ENCODE measurements around the gene NNAT. TPM values are rescaled to one million over a fixed set of nuclear protein-coding genes. Genes with fewer than 3 reads are reported as not detected.
A peak's percentile ranks its signal among the peaks of the same experiment; 100 is the strongest.

Gene NNAT
- total and polyA plus RNA-seq, 5 donors from 2014 or later = not detected

DNA sequence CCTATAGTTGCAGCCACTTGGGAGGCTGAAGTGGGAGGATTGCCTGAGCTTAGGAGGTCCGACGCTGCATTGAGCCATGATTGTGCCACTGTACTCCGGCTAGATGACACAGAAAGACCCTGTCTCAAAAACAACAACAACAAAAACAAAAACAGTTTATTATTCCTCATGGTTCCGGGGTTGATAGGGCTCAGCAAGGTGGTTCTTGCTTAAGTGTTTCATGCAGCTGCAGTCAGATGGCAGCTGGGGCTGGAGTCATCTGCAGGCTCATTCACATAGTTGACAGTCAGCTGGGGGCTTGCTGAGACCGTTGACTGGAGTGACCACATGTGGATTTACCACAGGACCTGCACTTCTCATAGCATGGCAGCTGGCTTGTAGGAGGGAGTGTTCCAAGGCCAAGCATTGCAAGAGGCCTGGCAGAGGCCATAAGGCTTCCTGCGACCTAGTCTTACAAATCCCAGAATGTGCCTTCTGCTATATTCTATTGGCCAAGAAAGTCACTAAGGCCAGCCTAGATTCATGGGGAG lies 28.9 kb upstream of the NNAT start:
- ATAC-seq (ENCODE audit: low read depth in 2 of 2) = no peak
- Mint-ChIP-seq H3K27me3 (no peaks in the 10 kb centered on the region), H3K9me3 (peaks cover 0 to 2% (median 0%) of the 10 kb centered on the region in 7 donors), H3K36me3 (peaks cover 39% of the 10 kb centered on the region), H3K4me1 (peaks cover 0 to 1% (median 0%) of the 10 kb centered on the region in 4 donors), H3K27ac (peak overlapping the region in 1 of 3 donors; percentile 52), H3K4me3 (no peak overlapping the region)
- H3K9me3 ChIP-seq (ENCODE audit: control insufficient read depth in 2 of 2, low read length in 2 of 2) = no peaks in the 10 kb centered on the region
- H3K27me3 ChIP-seq (ENCODE audit: control insufficient read depth, insufficient read depth, low read length) = no peaks in the 10 kb centered on the region
- H3K4me3 ChIP-seq (ENCODE audit: low read depth, low read length) = no peak overlapping the region
- no peak overlapping the region for H3K27ac ChIP-seq (ENCODE audit: insufficient read depth, low read length, poor library complexity, severe bottlenecking)
- H3K4me1 ChIP-seq (ENCODE audit: control insufficient read depth, insufficient read depth, low read length, poor library complexity, severe bottlenecking) = no peaks in the 10 kb centered on the region
- no peaks in the 10 kb centered on the region for H3K36me3 ChIP-seq (ENCODE audit: control insufficient read depth, insufficient read depth, low read length)
- DNase-seq = no peak

GRCh38 chr20:37492945-37493344 lies 28.1 kb upstream of the NNAT start:
- peaks cover 0 to 1% (median 0%) of the 10 kb centered on the region in 7 donors for H3K9me3 Mint-ChIP-seq
- Histone ChIP-seq H3K4me1 (ENCODE audit: control insufficient read depth, insufficient read depth, low read length, poor library complexity, severe bottlenecking) (no peaks in the 10 kb centered on the region), H3K27ac (ENCODE audit: insufficient read depth, low read length, poor library complexity, severe bottlenecking) (no peak overlapping the region), H3K4me3 (ENCODE audit: low read depth, low read length) (no peak overlapping the region), H3K36me3 (ENCODE audit: control insufficient read depth, insufficient read depth, low read length) (no peaks in the 10 kb centered on the region), H3K9me3 (ENCODE audit: control insufficient read depth in 2 of 2, low read length in 2 of 2) (no peaks in the 10 kb centered on the region), H3K27me3 (ENCODE audit: control insufficient read depth, insufficient read depth, low read length) (no peaks in the 10 kb centered on the region)
- peak overlapping the region in 1 of 3 donors; percentile 9 for H3K27ac Mint-ChIP-seq
- no peaks in the 10 kb centered on the region for H3K27me3 Mint-ChIP-seq
- H3K4me3 Mint-ChIP-seq = no peak overlapping the region
- H3K36me3 Mint-ChIP-seq = peaks cover 39% of the 10 kb centered on the region
- H3K4me1 Mint-ChIP-seq = peaks cover 0 to 1% (median 0%) of the 10 kb centered on the region in 4 donors
- DNase-seq = no peak
- no peak for ATAC-seq (ENCODE audit: low read depth in 2 of 2)

DNA sequence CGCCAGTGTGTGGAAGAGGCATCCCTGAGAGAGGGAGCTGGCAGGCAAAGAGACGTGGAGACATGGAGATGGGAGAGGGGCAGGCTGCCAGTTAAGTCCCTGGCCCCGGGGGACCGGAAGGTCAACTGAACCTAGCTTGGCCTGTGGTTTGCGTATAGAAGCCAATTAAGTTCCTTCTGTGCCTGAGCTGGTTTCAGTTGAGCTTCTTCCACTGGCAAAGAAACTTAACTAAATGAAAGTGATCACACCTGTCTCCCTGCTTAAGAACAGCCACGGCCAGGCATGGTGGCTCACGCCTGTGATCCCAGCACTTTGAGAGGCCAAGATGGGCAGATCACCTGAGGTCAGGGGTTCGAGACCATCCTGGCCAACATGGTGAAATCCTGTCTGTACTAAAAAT lies 26.7 kb upstream of the NNAT start:
- Mint-ChIP-seq H3K4me1 (peaks cover 0 to 1% (median 0%) of the 10 kb centered on the region in 4 donors), H3K27me3 (no peaks in the 10 kb centered on the region), H3K36me3 (peaks cover 39% of the 10 kb centered on the region), H3K4me3 (no peak overlapping the region), H3K27ac (no peak overlapping the region), H3K9me3 (peaks cover 0 to 1% (median 0%) of the 10 kb centered on the region in 7 donors)
- H3K27ac ChIP-seq (ENCODE audit: insufficient read depth, low read length, poor library complexity, severe bottlenecking) = no peak overlapping the region
- DNase-seq (no peak), ATAC-seq (ENCODE audit: low read depth in 2 of 2) (no peak)
- H3K27me3 ChIP-seq (ENCODE audit: control insufficient read depth, insufficient read depth, low read length) = no peaks in the 10 kb centered on the region
- no peaks in the 10 kb centered on the region for H3K36me3 ChIP-seq (ENCODE audit: control insufficient read depth, insufficient read depth, low read length)
- no peaks in the 10 kb centered on the region for H3K9me3 ChIP-seq (ENCODE audit: control insufficient read depth in 2 of 2, low read length in 2 of 2)
- no peaks in the 10 kb centered on the region for H3K4me1 ChIP-seq (ENCODE audit: control insufficient read depth, insufficient read depth, low read length, poor library complexity, severe bottlenecking)
- no peak overlapping the region for H3K4me3 ChIP-seq (ENCODE audit: low read depth, low read length)

DNA sequence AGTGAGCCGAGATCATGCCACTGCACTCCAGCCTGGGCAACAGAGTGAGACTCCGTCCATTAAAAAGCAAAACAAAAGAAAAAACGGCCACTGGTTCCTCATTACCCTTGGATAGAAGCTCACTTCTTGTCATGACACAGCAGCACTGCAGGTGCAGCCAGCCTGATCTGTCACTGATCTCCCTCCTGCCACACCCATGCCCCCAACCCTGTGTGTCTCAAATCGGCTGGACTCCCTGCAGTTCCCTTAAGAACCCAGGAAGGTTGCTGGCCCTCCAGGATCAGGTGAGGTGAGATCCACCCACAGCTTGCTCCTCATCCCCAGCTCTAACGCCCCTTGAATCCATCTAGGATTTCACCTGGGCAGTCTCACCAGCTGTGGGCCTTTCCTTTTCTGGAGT lies 26.3 kb upstream of the NNAT start:
- H3K4me3 Mint-ChIP-seq = no peak overlapping the region
- no peak overlapping the region for H3K27ac Mint-ChIP-seq
- H3K9me3 Mint-ChIP-seq = no peaks in the 10 kb centered on the region
- no peaks in the 10 kb centered on the region for H3K9me3 ChIP-seq (ENCODE audit: control insufficient read depth in 2 of 2, low read length in 2 of 2)
- H3K27me3 Mint-ChIP-seq = no peaks in the 10 kb centered on the region
- no peak overlapping the region for H3K4me3 ChIP-seq (ENCODE audit: low read depth, low read length)
- peaks cover 0 to 1% (median 0%) of the 10 kb centered on the region in 4 donors for H3K4me1 Mint-ChIP-seq
- H3K36me3 Mint-ChIP-seq = peaks cover 39% of the 10 kb centered on the region
- no peak for ATAC-seq (ENCODE audit: low read depth in 2 of 2)
- no peaks in the 10 kb centered on the region for H3K36me3 ChIP-seq (ENCODE audit: control insufficient read depth, insufficient read depth, low read length)
- no peak for DNase-seq
- no peaks in the 10 kb centered on the region for H3K4me1 ChIP-seq (ENCODE audit: control insufficient read depth, insufficient read depth, low read length, poor library complexity, severe bottlenecking)
- H3K27me3 ChIP-seq (ENCODE audit: control insufficient read depth, insufficient read depth, low read length) = no peaks in the 10 kb centered on the region
- H3K27ac ChIP-seq (ENCODE audit: insufficient read depth, low read length, poor library complexity, severe bottlenecking) = no peak overlapping the region

GRCh38 chr20:37498066-37498665 lies 22.9 kb upstream of the NNAT start:
- Histone ChIP-seq H3K27me3 (ENCODE audit: control insufficient read depth, insufficient read depth, low read length) (no peaks in the 10 kb centered on the region), H3K4me1 (ENCODE audit: control insufficient read depth, insufficient read depth, low read length, poor library complexity, severe bottlenecking) (no peaks in the 10 kb centered on the region), H3K27ac (ENCODE audit: insufficient read depth, low read length, poor library complexity, severe bottlenecking) (no peak overlapping the region), H3K36me3 (ENCODE audit: control insufficient read depth, insufficient read depth, low read length) (peaks cover 4% of the 10 kb centered on the region), H3K9me3 (ENCODE audit: control insufficient read depth in 2 of 2, low read length in 2 of 2) (no peaks in the 10 kb centered on the region), H3K4me3 (ENCODE audit: low read depth, low read length) (no peak overlapping the region)
- ATAC-seq (ENCODE audit: low read depth in 2 of 2) (no peak), DNase-seq (no peak)
- Mint-ChIP-seq H3K4me3 (no peak overlapping the region), H3K27me3 (no peaks in the 10 kb centered on the region), H3K9me3 (no peaks in the 10 kb centered on the region), H3K27ac (no peak overlapping the region), H3K36me3 (peaks cover 21% of the 10 kb centered on the region), H3K4me1 (no peaks in the 10 kb centered on the region)

DNA sequence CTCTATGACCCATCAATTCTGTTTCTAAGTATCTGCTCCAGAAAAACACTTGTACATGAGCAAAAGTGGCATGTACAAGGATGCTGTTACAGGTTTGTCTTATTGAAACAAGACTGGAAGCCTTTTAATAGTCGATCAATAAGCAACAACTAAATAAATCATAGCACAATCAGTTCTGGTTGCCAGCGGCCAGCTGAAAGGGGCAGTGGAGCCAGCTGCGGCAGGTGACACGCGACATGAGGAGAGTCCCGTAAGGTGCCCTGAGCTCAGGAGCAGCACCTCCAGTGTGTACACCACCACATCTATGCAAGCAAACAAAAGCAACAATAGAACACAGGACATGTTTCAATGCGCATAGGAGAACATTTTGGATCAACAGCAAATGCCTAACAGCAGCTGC lies 20.7 kb upstream of the NNAT start:
- no peak for DNase-seq
- H3K27ac ChIP-seq (ENCODE audit: insufficient read depth, low read length, poor library complexity, severe bottlenecking) = no peak overlapping the region
- no peak for ATAC-seq (ENCODE audit: low read depth in 2 of 2)
- H3K36me3 ChIP-seq (ENCODE audit: control insufficient read depth, insufficient read depth, low read length) = peaks cover 4% of the 10 kb centered on the region
- no peak overlapping the region for H3K4me3 ChIP-seq (ENCODE audit: low read depth, low read length)
- no peaks in the 10 kb centered on the region for H3K9me3 ChIP-seq (ENCODE audit: control insufficient read depth in 2 of 2, low read length in 2 of 2)
- H3K36me3 Mint-ChIP-seq = peaks cover 5% of the 10 kb centered on the region
- H3K4me3 Mint-ChIP-seq = no peak overlapping the region
- H3K27me3 Mint-ChIP-seq = no peaks in the 10 kb centered on the region
- no peaks in the 10 kb centered on the region for H3K4me1 ChIP-seq (ENCODE audit: control insufficient read depth, insufficient read depth, low read length, poor library complexity, severe bottlenecking)
- no peaks in the 10 kb centered on the region for H3K9me3 Mint-ChIP-seq
- peaks cover 0 to 2% (median 0%) of the 10 kb centered on the region in 4 donors for H3K4me1 Mint-ChIP-seq
- no peaks in the 10 kb centered on the region for H3K27me3 ChIP-seq (ENCODE audit: control insufficient read depth, insufficient read depth, low read length)
- no peak overlapping the region for H3K27ac Mint-ChIP-seq

DNA sequence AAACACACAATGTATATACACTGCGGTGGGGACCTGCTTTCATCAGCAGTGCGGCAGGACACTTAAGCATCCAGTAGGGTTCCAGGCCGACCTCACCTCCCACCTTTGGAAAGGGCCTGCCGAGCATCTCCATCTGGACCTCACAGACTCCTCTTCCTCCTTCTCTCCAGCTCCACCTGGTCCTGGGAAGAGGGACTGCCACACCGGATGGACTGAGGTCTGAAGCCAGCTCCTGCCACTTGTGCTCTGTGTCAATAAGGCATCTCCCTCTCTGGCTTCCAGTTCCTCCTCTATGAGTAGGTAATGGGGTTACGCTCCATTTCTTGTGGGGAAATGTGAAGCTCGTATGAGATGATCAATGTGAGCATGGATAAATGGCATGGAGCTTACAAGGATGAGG lies 19.1 kb upstream of the NNAT start:
- Histone ChIP-seq H3K4me3 (ENCODE audit: low read depth, low read length) (no peak overlapping the region), H3K27ac (ENCODE audit: insufficient read depth, low read length, poor library complexity, severe bottlenecking) (no peak overlapping the region), H3K36me3 (ENCODE audit: control insufficient read depth, insufficient read depth, low read length) (peaks cover 4% of the 10 kb centered on the region), H3K27me3 (ENCODE audit: control insufficient read depth, insufficient read depth, low read length) (no peaks in the 10 kb centered on the region), H3K4me1 (ENCODE audit: control insufficient read depth, insufficient read depth, low read length, poor library complexity, severe bottlenecking) (no peaks in the 10 kb centered on the region), H3K9me3 (ENCODE audit: control insufficient read depth in 2 of 2, low read length in 2 of 2) (no peaks in the 10 kb centered on the region)
- Mint-ChIP-seq H3K9me3 (no peaks in the 10 kb centered on the region), H3K4me3 (no peak overlapping the region), H3K36me3 (peaks cover 2% of the 10 kb centered on the region), H3K27me3 (no peaks in the 10 kb centered on the region), H3K27ac (no peak overlapping the region), H3K4me1 (peaks cover 0 to 2% (median 0%) of the 10 kb centered on the region in 4 donors)
- DNase-seq (no peak), ATAC-seq (ENCODE audit: low read depth in 2 of 2) (no peak)

DNA sequence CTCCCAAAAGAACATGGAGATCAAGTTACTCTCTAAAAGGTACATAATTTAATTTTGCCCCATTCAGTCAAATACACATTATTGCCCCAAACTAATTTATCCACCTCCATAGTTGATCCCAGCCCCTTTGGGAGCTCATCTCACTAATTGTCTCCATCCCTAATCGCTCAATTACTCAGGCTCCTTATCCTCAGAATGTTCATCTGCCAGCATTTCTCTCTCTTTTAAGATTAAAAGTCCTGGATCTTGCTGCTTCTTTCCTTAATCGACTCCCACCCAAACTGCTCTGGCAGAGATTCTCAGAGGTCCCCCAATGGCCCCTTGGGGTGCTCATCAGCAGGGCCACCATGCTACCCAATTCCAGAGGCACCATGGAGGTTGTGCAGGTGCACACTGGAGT lies 18.4 kb upstream of the NNAT start:
- Histone ChIP-seq H3K27ac (ENCODE audit: insufficient read depth, low read length, poor library complexity, severe bottlenecking) (no peak overlapping the region), H3K4me1 (ENCODE audit: control insufficient read depth, insufficient read depth, low read length, poor library complexity, severe bottlenecking) (no peaks in the 10 kb centered on the region), H3K9me3 (ENCODE audit: control insufficient read depth in 2 of 2, low read length in 2 of 2) (no peaks in the 10 kb centered on the region), H3K36me3 (ENCODE audit: control insufficient read depth, insufficient read depth, low read length) (peaks cover 4% of the 10 kb centered on the region), H3K4me3 (ENCODE audit: low read depth, low read length) (no peak overlapping the region), H3K27me3 (ENCODE audit: control insufficient read depth, insufficient read depth, low read length) (no peaks in the 10 kb centered on the region)
- H3K27me3 Mint-ChIP-seq = no peaks in the 10 kb centered on the region
- peaks cover 0 to 2% (median 0%) of the 10 kb centered on the region in 4 donors for H3K4me1 Mint-ChIP-seq
- H3K4me3 Mint-ChIP-seq = no peak overlapping the region
- no peaks in the 10 kb centered on the region for H3K36me3 Mint-ChIP-seq
- ATAC-seq (ENCODE audit: low read depth in 2 of 2) (no peak), DNase-seq (no peak)
- no peaks in the 10 kb centered on the region for H3K9me3 Mint-ChIP-seq
- no peak overlapping the region for H3K27ac Mint-ChIP-seq

Measured in CD4-positive, CD25-positive, alpha-beta regulatory T cell (primary cell).